K562 (cell line): ENCODE measurements around the gene FUT2. TPM values are rescaled to one million over a fixed set of nuclear protein-coding genes. Genes with fewer than 3 reads are reported as not detected.

Source experiments
- ATAC-seq: fragments of 200-7000 bp; cut with Tn5 transposase; 3 replicates; pipeline ENCODE4 v1.9.1; 2020; ENCODE audit warnings: moderate library complexity
- BruUV-seq: library from RNA; stranded (reverse); fragments of 400-500 nt; replicated peaks from 2 replicates; lab custom pipeline; 2021; lab: Mats Ljungman, UMichigan
- CTCF ChIA-PET: fragments of 300-600 bp; formaldehyde crosslinking; extraction: SDS; loops from one replicate; lab custom pipeline; 2021; ENCODE audit warnings: low intra/inter-chr PET ratio; lab: Yijun Ruan, JAX
- POLR2A ChIA-PET: fragments of 300-600, 350-650 bp; sonication (Branson Sonifier 250); formaldehyde crosslinking; extraction: SDS; loops from one replicate; lab custom pipeline; 2021; ENCODE audit warnings: antibody characterized with exemption, inconsistent platforms; lab: Yijun Ruan, JAX
- DNase-seq, 4 experiments: peaks; one replicate each; pipeline versions ENCODE4 v3.0.0 to v3.0.0-alpha.2; 2011 to 2018; ENCODE audit warnings: low spot score in 3 of 4, mixed read lengths in 3 of 4; ENCODE audit errors: extremely low read depth in 1 of 4
- FAIRE-seq: peaks from 2 replicates; lab custom pipeline; 2011; peaks lifted over from hg19 to GRCh38; lab: Jason Lieb, UNC
- H2AFZ ChIP-seq: 2 replicates; pipeline ENCODE4 v1.6.0; 2011; ENCODE audit warnings: low read depth, low read length, control low read depth, inconsistent platforms
- H3K27ac ChIP-seq: fragments of 200-600 bp; 3 replicates; pipeline ENCODE4 v1.8.0; 2011; ENCODE audit warnings: low read depth, mild to moderate bottlenecking, control low read depth, inconsistent platforms, low read length, moderate library complexity, mixed read lengths; ENCODE audit errors: extremely low read depth
- H3K27me3 ChIP-seq, 2 experiments: fragments of 300-600 bp in 1 of 2; 2 replicates in 1 of 2; 3 replicates in 1 of 2; pipeline versions ENCODE4 v1.6.0 to v1.8.0; 2011; ENCODE audit warnings: inconsistent platforms in 2 of 2, low read length in 2 of 2, mild to moderate bottlenecking in 1 of 2, mixed read lengths in 1 of 2, moderate library complexity in 1 of 2; ENCODE audit not compliant: control insufficient read depth in 2 of 2, insufficient read depth in 2 of 2
- H3K36me3 ChIP-seq: fragments of 300-600 bp; 3 replicates; pipeline ENCODE4 v1.8.0; 2011; ENCODE audit warnings: mild to moderate bottlenecking, low read length, inconsistent platforms; ENCODE audit not compliant: control insufficient read depth, insufficient read depth
- H3K4me1 ChIP-seq, 2 experiments: fragments of 200-600 bp in 1 of 2; replicated peaks in 1 of 2; 2 replicates in 1 of 2; 3 replicates in 1 of 2; pipeline versions ENCODE4 v1.5.1 to v1.8.0; 2011; ENCODE audit warnings: inconsistent platforms in 2 of 2, low read length in 2 of 2, mild to moderate bottlenecking in 1 of 2, mixed read lengths in 1 of 2, moderate library complexity in 1 of 2; ENCODE audit not compliant: control insufficient read depth in 2 of 2, insufficient read depth in 2 of 2
- H3K4me2 ChIP-seq: 2 replicates; pipeline ENCODE4 v1.6.1; 2011; ENCODE audit warnings: low read length, control low read depth, inconsistent platforms, mixed read lengths; ENCODE audit not compliant: insufficient read depth
- H3K4me3 ChIP-seq: fragments of 200-600 bp; sonication (generic), shearing (Covaris generic); 2 replicates; pipeline ENCODE4 v1.5.1; 2016; ENCODE audit warnings: control low read depth, inconsistent platforms
- H3K79me2 ChIP-seq: fragments of 200-600 bp; 3 replicates; pipeline ENCODE4 v1.8.0; 2011; ENCODE audit warnings: low read length, inconsistent platforms; ENCODE audit not compliant: control insufficient read depth, insufficient read depth
- H3K9ac ChIP-seq, 2 experiments: 2 replicates each; pipeline versions ENCODE4 v1.6.0 to v1.6.1; 2011; ENCODE audit warnings: low read depth in 2 of 2, low read length in 2 of 2, control low read depth in 1 of 2, inconsistent platforms in 1 of 2, mild to moderate bottlenecking in 1 of 2, mixed read lengths in 1 of 2; ENCODE audit not compliant: insufficient read depth in 1 of 2
- H3K9me1 ChIP-seq: one replicate; pipeline ENCODE4 v1.6.0; 2011; ENCODE audit warnings: inconsistent platforms, mild to moderate bottlenecking, low read length, moderate library complexity; ENCODE audit not compliant: control insufficient read depth, insufficient read depth
- H3K9me3 ChIP-seq: replicated peaks from 2 replicates; pipeline ENCODE4 v1.5.1; 2011; ENCODE audit warnings: low read depth, low read length, inconsistent platforms; ENCODE audit not compliant: control insufficient read depth, insufficient read depth
- H4K20me1 ChIP-seq: replicated peaks from 2 replicates; pipeline ENCODE4 v1.6.1; 2011; ENCODE audit warnings: low read length, inconsistent platforms, mixed read lengths; ENCODE audit not compliant: control insufficient read depth, insufficient read depth
- BDP1 ChIP-seq: IDR thresholded peaks from 3 replicates; pipeline ENCODE4 v1.6.1; 2011; ENCODE audit not compliant: insufficient read length, insufficient read depth
- E4F1 ChIP-seq: fragments of 250-450 bp; sonication (Bioruptor Pico); IDR thresholded peaks from 2 replicates; pipeline ENCODE4 v1.5.0; 2021; ENCODE audit warnings: mild to moderate bottlenecking, borderline replicate concordance
- FOXP1 ChIP-seq: sonication (generic); formaldehyde crosslinking; IDR thresholded peaks from 2 replicates; pipeline ENCODE4 v1.8.0; 2022; ENCODE audit warnings: mild to moderate bottlenecking, missing genetic modification reagents
- HCFC1 ChIP-seq: IDR thresholded peaks from 2 replicates; pipeline ENCODE4 v1.6.1; 2012; ENCODE audit warnings: low read depth, low read length, improper control_type of control experiment
- NCOR1 ChIP-seq: fragments of 450-650 bp; IDR thresholded peaks from 2 replicates; pipeline ENCODE4 v1.6.1; 2016; ENCODE audit warnings: mild to moderate bottlenecking, moderate library complexity
- NELFE ChIP-seq: IDR thresholded peaks from 2 replicates; pipeline ENCODE4 v1.6.1; 2011; ENCODE audit warnings: mild to moderate bottlenecking; ENCODE audit not compliant: insufficient read depth, insufficient read length
- YBX1 ChIP-seq: fragments of 450-650 bp; IDR thresholded peaks from 2 replicates; pipeline ENCODE4 v1.7.1; 2016; ENCODE audit warnings: mild to moderate bottlenecking
- ZNF253 ChIP-seq: fragments of 250-450 bp; sonication (Bioruptor Pico); conservative IDR thresholded peaks from 2 replicates; pipeline ENCODE4 v1.6.1; 2021; ENCODE audit warnings: mild to moderate bottlenecking
- ZSCAN32 ChIP-seq: fragments of 450-650 bp; formaldehyde crosslinking; IDR thresholded peaks from 2 replicates; pipeline ENCODE4 v1.4.0; 2020; ENCODE audit warnings: mild to moderate bottlenecking, moderate library complexity
- WGBS: fragments of 100-300 bp; shearing (Covaris generic); methylation state at CpG from one replicate; pipeline ENCODE4 v1.1.6; 2016; ENCODE audit warnings: low coverage, mixed read lengths; ENCODE audit not compliant: insufficient coverage; ENCODE audit errors: missing lambda C conversion rate; 5-methylcytosine and 5-hydroxymethylcytosine counted together
- in situ Hi-C: fragments of 300-500 bp; cut with MboI; formaldehyde crosslinking; loops from 4 replicates; pipeline ENCODE4 v1.15.0; 2018; ENCODE audit warnings: inconsistent platforms, mixed read lengths
- intact Hi-C: fragments of 100-400 bp; cut with micrococcal nuclease; formaldehyde crosslinking; loops from 2 replicates; pipeline ENCODE4 v1.14.2; 2022
- polyA plus RNA-seq, 8 experiments: library from polyadenylated mRNA; depleted of rRNA in 4 of 8; stranded (reverse) in 5 of 8; unstranded in 3 of 8; fragments of >200 nt; fragmentation: Nextera tagmentation in 2 of 8; fragmentation: Illumina TruSeq in 1 of 8; extraction: Ambion mirVana in 2 of 8; extraction: Trizol in 1 of 8; gene quantifications; 2 replicates each; pipeline versions ENCODE4 v1.2.1 to v1.2.3, GENCODE V29; 2011 to 2014; ENCODE audit warnings: inconsistent platforms in 1 of 8, missing spikeins in 1 of 8
- total RNA-seq, 7 experiments: library from RNA; depleted of rRNA in 6 of 7; stranded (reverse); fragments of >200 nt in 6 of 7; fragmentation: Illumina TruSeq in 2 of 7; extraction: Trizol in 2 of 7; gene quantifications; 2 replicates each; pipeline versions ENCODE4 v1.2.1 to v1.2.3, GENCODE V29; 2011 to 2021; ENCODE audit warnings: low replicate concordance in 1 of 7

Gene FUT2
- total and polyA plus RNA-seq, 9 of the 15 experiments (the other 6 are each of a cell fraction or from before 2014, with no cell fraction given) = 0.03 to 0.04 TPM; not detected in 7

GRCh38 chr19:48745208-48745995, 49.6 kb downstream of the FUT2 start (continued):
- TF ChIP-seq ZSCAN32 (no peak), ZNF253 (CRISPR knock-in tag) (no peak), E4F1 (no peak), NCOR1 (no peak), HCFC1 (peak; percentile 99)

GRCh38 chr19:48746110-48746509, 50.3 kb downstream of the FUT2 start:
- ChIA-PET CTCF (no interaction called here), POLR2A (interaction anchor here (1.0 kb wide), 1 partner anchor 9 kb away, joined by 4 read pairs; the partner anchor contains the start of gene FGF21)
- H3K9me3 ChIP-seq = no peaks in the 10 kb centered on the region
- peaks cover 19% of the 10 kb centered on the region; the same call in 1 of the 3 replicates for H3K36me3 ChIP-seq
- TF ChIP-seq NELFE (no peak), YBX1 (no peak), FOXP1 (CRISPR knock-in tag) (no peak), BDP1 (no peak)
- peaks cover 22% of the 10 kb centered on the region for H3K79me2 ChIP-seq
- no peak overlapping the region for H3K4me2 ChIP-seq
- in situ Hi-C loops (no loop called here), intact Hi-C loops (no loop called here)
- no peaks in the 10 kb centered on the region for H3K9me1 ChIP-seq
- DNase-seq = no peak
- BruUV-seq = no TSS peak
- H4K20me1 ChIP-seq = no peaks in the 10 kb centered on the region
- H3K4me3 ChIP-seq = no peak overlapping the region
- no peak overlapping the region for H3K9ac ChIP-seq
- no peak overlapping the region for H2AFZ ChIP-seq
- H3K27me3 ChIP-seq = no peaks in the 10 kb centered on the region
- WGBS = 93% methylated on average over 8 of the region's 8 CpGs
- no peak for FAIRE-seq
- no peak overlapping the region for H3K27ac ChIP-seq
- peaks cover 34 to 47% of the 10 kb centered on the region in 2 experiments for H3K4me1 ChIP-seq
- no peak for ATAC-seq
